IMR-90 (cell line): ENCODE results near the gene CLEC16A. TPM values are rescaled to one million over a fixed set of nuclear protein-coding genes. Genes with fewer than 3 reads are reported as not detected.

Source experiments
- BHLHE40 ChIP-seq: fragments of 150-350 bp; IDR thresholded peaks from 2 replicates; pipeline ENCODE4 v1.6.1; 2016; ENCODE audit warnings: mild to moderate bottlenecking, low read depth, low read length
- FOS ChIP-seq: fragments of 150-350 bp; IDR thresholded peaks from 2 replicates; pipeline ENCODE4 v1.6.1; 2016; ENCODE audit warnings: low read depth, low read length
- MAFK ChIP-seq: IDR thresholded peaks from 2 replicates; pipeline ENCODE4 v1.6.1; 2012; ENCODE audit warnings: low read depth, low read length, improper control_type of control experiment
- MXI1 ChIP-seq: IDR thresholded peaks from 2 replicates; pipeline ENCODE4 v1.6.1; 2012; ENCODE audit warnings: low read depth, mild to moderate bottlenecking, low read length, moderate library complexity, borderline replicate concordance
- NFE2L2 ChIP-seq: fragments of 150-350 bp; IDR thresholded peaks from 2 replicates; pipeline ENCODE4 v1.6.1; 2016; ENCODE audit warnings: low read depth, mild to moderate bottlenecking, low read length
- RAD21 ChIP-seq: IDR thresholded peaks from 2 replicates; pipeline ENCODE4 v1.6.1; 2012; ENCODE audit warnings: low read length, improper control_type of control experiment
- SMC3 ChIP-seq: fragments of 150-350 bp; IDR thresholded peaks from 2 replicates; pipeline ENCODE4 v1.6.1; 2016; ENCODE audit warnings: low read depth, mild to moderate bottlenecking, antibody characterized with exemption, low read length, moderate library complexity
- polyA plus RNA-seq, 3 experiments: library from polyadenylated mRNA; depleted of rRNA; stranded (reverse); fragments of >200 nt; gene quantifications; 2 replicates each; pipeline ENCODE4 v1.2.3, GENCODE V29; 2012; ENCODE audit warnings: low replicate concordance in 1 of 3
- total RNA-seq: library from RNA; depleted of rRNA; stranded (reverse); fragments of >200 nt; gene quantifications from 2 replicates; pipeline ENCODE4 v1.2.3, GENCODE V29; 2012

CLEC16A gene
- total and polyA plus RNA-seq, 2 of the 4 experiments (the other 2 are of a cell fraction) = 15.9 to 16.5 TPM

DNA sequence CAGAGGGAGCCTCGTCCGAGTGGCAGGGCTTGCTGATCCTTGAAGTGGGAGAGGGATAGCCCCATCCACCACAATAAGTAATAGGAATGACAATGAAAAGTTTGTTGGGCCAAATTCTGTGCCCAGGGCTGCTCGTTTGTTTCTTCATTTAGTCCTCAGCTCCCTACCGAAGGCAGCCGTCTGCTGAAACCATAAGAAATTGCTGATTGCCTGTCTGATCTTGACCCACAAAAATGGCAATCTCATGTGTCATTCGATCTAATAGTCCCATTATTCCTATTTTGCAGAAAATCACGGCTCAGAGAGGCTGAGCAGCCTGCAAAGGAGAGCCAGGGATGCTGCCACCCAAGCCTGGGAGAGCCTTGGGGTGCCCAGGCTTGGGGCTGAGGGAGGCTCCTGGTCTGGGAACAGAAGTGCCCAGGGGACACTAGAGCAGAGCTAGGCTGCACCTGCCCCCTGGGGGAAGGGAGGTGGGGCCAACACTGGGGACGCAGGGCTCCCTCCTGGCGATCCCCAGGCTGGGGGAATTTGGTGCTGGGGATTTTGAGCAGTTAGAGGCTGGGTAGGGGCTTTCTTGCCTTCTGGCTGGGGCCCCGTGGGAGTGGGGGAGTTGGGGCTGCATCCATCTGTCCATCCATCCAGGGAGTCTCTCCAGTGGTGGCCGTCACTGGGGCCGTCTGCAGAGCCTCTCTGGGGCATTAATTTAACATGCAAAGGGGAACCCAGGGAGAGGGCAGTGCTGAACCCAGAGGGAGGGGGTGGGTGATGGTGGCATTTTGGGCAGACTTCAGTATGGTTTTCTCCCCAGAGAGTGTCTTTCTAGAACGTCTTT is 258.1 kb downstream of the CLEC16A start (continued):
- TF ChIP-seq NFE2L2 (no peak), MAFK (no peak), RAD21 (no peak), MXI1 (no peak), SMC3 (no peak), BHLHE40 (no peak), FOS (no peak)
